ENCODE results near the gene CITED1. TPM values are rescaled to one million over a fixed set of nuclear protein-coding genes. Genes with fewer than 3 reads are reported as not detected.
A peak's percentile ranks its signal among the peaks of the same experiment; 100 is the strongest.

CITED1 gene
- total RNA-seq, 2 donors from 2014 or later: not detected

- peak overlapping the region; percentile 50 for H3K4me3 Mint-ChIP-seq
- peak; percentile 71 for ATAC-seq (replicated peaks)
- peaks cover 29% of the 10 kb centered on the region for H3K4me1 Mint-ChIP-seq
These were observed 36.0 kb downstream of the CITED1 start for GRCh38 chrX:72269671-72270251.

GRCh38 chrX:72268597-72269365 lies 36.9 kb downstream of the CITED1 start:
- no peak for ATAC-seq (replicated peaks)
- H3K4me3 Mint-ChIP-seq: no peak overlapping the region
- H3K9me3 Mint-ChIP-seq: no peaks in the 10 kb centered on the region
- peaks cover 62% of the 10 kb centered on the region for H3K36me3 Mint-ChIP-seq (ENCODE audit: low read depth)
- no peaks in the 10 kb centered on the region for H3K27me3 Mint-ChIP-seq
- peaks cover 19% of the 10 kb centered on the region for H3K4me1 Mint-ChIP-seq
- H3K27ac Mint-ChIP-seq: peak overlapping the region; percentile 89

More at GRCh38 chrX:72269671-72270251, 36.0 kb downstream of the CITED1 start:
- Mint-ChIP-seq H3K27ac (peak overlapping the region; percentile 89), H3K27me3 (no peaks in the 10 kb centered on the region), H3K9me3 (no peaks in the 10 kb centered on the region), H3K36me3 (ENCODE audit: low read depth) (peaks cover 72% of the 10 kb centered on the region)

GRCh38 chrX:72265263-72265662 lies 40.5 kb downstream of the CITED1 start:
- H3K36me3 Mint-ChIP-seq (ENCODE audit: low read depth): peaks cover 30% of the 10 kb centered on the region
- no peaks in the 10 kb centered on the region for H3K9me3 Mint-ChIP-seq
- H3K4me1 Mint-ChIP-seq: no peaks in the 10 kb centered on the region
- no peak overlapping the region for H3K4me3 Mint-ChIP-seq
- no peak overlapping the region for H3K27ac Mint-ChIP-seq
- no peak for ATAC-seq (replicated peaks)
- no peaks in the 10 kb centered on the region for H3K27me3 Mint-ChIP-seq

- no peak for ATAC-seq (replicated peaks)
- no peaks in the 10 kb centered on the region for H3K36me3 Mint-ChIP-seq (ENCODE audit: low read depth)
- H3K4me3 Mint-ChIP-seq: no peak overlapping the region
- H3K27me3 Mint-ChIP-seq: no peaks in the 10 kb centered on the region
- no peaks in the 10 kb centered on the region for H3K9me3 Mint-ChIP-seq
- H3K4me1 Mint-ChIP-seq: no peaks in the 10 kb centered on the region
- H3K27ac Mint-ChIP-seq: no peak overlapping the region
These were observed 43.6 kb downstream of the CITED1 start for GRCh38 chrX:72262077-72262476.

GRCh38 chrX:72260448-72260847 lies 45.3 kb downstream of the CITED1 start:
- ATAC-seq (replicated peaks): no peak
- no peak overlapping the region for H3K4me3 Mint-ChIP-seq
- H3K27me3 Mint-ChIP-seq: no peaks in the 10 kb centered on the region
- no peak overlapping the region for H3K27ac Mint-ChIP-seq
- H3K4me1 Mint-ChIP-seq: no peaks in the 10 kb centered on the region
- no peaks in the 10 kb centered on the region for H3K36me3 Mint-ChIP-seq (ENCODE audit: low read depth)
- no peaks in the 10 kb centered on the region for H3K9me3 Mint-ChIP-seq

- H3K27ac Mint-ChIP-seq: no peak overlapping the region
- peaks cover 9% of the 10 kb centered on the region for H3K27me3 Mint-ChIP-seq
- no peaks in the 10 kb centered on the region for H3K36me3 Mint-ChIP-seq (ENCODE audit: low read depth)
- no peak overlapping the region for H3K4me3 Mint-ChIP-seq
- no peak for ATAC-seq (replicated peaks)
- no peaks in the 10 kb centered on the region for H3K4me1 Mint-ChIP-seq
- no peaks in the 10 kb centered on the region for H3K9me3 Mint-ChIP-seq
These were observed 47.5 kb downstream of the CITED1 start for GRCh38 chrX:72258174-72258573.

- H3K27ac Mint-ChIP-seq: no peak overlapping the region
- no peaks in the 10 kb centered on the region for H3K36me3 Mint-ChIP-seq (ENCODE audit: low read depth)
- H3K4me1 Mint-ChIP-seq: no peaks in the 10 kb centered on the region
- peaks cover 13% of the 10 kb centered on the region for H3K27me3 Mint-ChIP-seq
- no peak overlapping the region for H3K4me3 Mint-ChIP-seq
- H3K9me3 Mint-ChIP-seq: no peaks in the 10 kb centered on the region
- no peak for ATAC-seq (replicated peaks)
These were observed 49.9 kb downstream of the CITED1 start for GRCh38 chrX:72255864-72256263.

- H3K36me3 Mint-ChIP-seq (ENCODE audit: low read depth): no peaks in the 10 kb centered on the region
- no peak for ATAC-seq (replicated peaks)
- peaks cover 13% of the 10 kb centered on the region for H3K27me3 Mint-ChIP-seq
- no peaks in the 10 kb centered on the region for H3K4me1 Mint-ChIP-seq
- no peak overlapping the region for H3K4me3 Mint-ChIP-seq
- no peaks in the 10 kb centered on the region for H3K9me3 Mint-ChIP-seq
- H3K27ac Mint-ChIP-seq: no peak overlapping the region
These were observed 50.3 kb downstream of the CITED1 start for GRCh38 chrX:72255445-72255844.

- no peak overlapping the region for H3K4me3 Mint-ChIP-seq
- no peaks in the 10 kb centered on the region for H3K36me3 Mint-ChIP-seq (ENCODE audit: low read depth)
- no peak for ATAC-seq (replicated peaks)
- no peaks in the 10 kb centered on the region for H3K9me3 Mint-ChIP-seq
- H3K27me3 Mint-ChIP-seq: peaks cover 13% of the 10 kb centered on the region
- no peak overlapping the region for H3K27ac Mint-ChIP-seq
- H3K4me1 Mint-ChIP-seq: no peaks in the 10 kb centered on the region
These were observed 50.9 kb downstream of the CITED1 start for GRCh38 chrX:72254816-72255215.

GRCh38 chrX:72253686-72254085 lies 52.0 kb downstream of the CITED1 start:
- H3K4me3 Mint-ChIP-seq: no peak overlapping the region
- no peak for ATAC-seq (replicated peaks)

More at GRCh38 chrX:72253686-72254085, 52.0 kb downstream of the CITED1 start:
- peaks cover 13% of the 10 kb centered on the region for H3K27me3 Mint-ChIP-seq
- H3K36me3 Mint-ChIP-seq (ENCODE audit: low read depth): no peaks in the 10 kb centered on the region
- no peaks in the 10 kb centered on the region for H3K4me1 Mint-ChIP-seq
- no peaks in the 10 kb centered on the region for H3K9me3 Mint-ChIP-seq
- no peak overlapping the region for H3K27ac Mint-ChIP-seq

Other genes starting within 250 kb of the CITED1 start
- 1 to 10 TPM in 1 of 2 donors, under 1 TPM in 1; 0.45 to 1.0 TPM for gene RTL5, start 174.0 kb downstream of the CITED1 start, total RNA-seq
- gene PIN4, start 124.2 kb downstream of the CITED1 start, total RNA-seq: 1 to 10 TPM; 4.4 to 4.5 TPM
- gene ERCC6L, start 66.9 kb downstream of the CITED1 start, total RNA-seq: 10 to 100 TPM; 13.2 to 16.1 TPM
- 1,000 to 10,000 TPM; 1,150 to 1,442 TPM for gene RPS4X, start 28.7 kb downstream of the CITED1 start, total RNA-seq

Data from activated T-helper 17 cell treated with anti-CD3 and anti-CD28 coated beads, Interleukin-2, amount 50 U/mL, for 72 hours (primary cell).